ENCODE results near the gene IL17C. TPM values are rescaled to one million over a fixed set of nuclear protein-coding genes. Genes with fewer than 3 reads are reported as not detected.

IL17C gene
- total and polyA plus RNA-seq, 4 donors: 0.14 to 1.8 TPM; not detected in 2

DNA sequence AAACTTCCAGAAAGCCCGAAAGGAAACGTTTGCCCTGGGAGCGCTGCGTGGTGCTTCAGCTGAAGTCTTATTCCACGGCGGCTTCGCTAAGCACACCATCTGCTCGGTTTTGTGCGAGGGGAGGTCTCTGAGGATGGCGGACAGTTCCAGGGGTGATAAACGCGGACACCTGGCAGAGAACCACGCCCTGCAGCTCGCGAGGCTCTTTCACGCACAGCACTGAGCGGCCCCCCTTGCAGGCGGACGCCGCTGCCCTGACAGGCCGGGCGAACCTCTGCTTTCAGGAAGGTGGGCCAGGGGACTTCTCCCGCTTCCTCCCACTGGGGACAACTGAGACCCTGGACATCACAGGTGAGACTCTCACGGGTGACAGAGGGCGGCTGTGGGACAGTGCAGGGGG is 20.8 kb downstream of the IL17C start:
- WGBS, 2 donors: 95 to 96% methylated on average over 25 of the region's 25 CpGs
- no peak overlapping the region for H3K9ac ChIP-seq (ENCODE audit: insufficient read depth in 1 of 2, low read length in 2 of 2)
- H3K27me3 ChIP-seq (ENCODE audit: control insufficient read depth in 3 of 3, insufficient read depth in 3 of 3, low read length in 2 of 3): no peaks in the 10 kb centered on the region
- H3K27ac ChIP-seq (ENCODE audit: low read depth in 1 of 2, low read length in 1 of 2): no peak overlapping the region
- H3K9me3 ChIP-seq (ENCODE audit: control insufficient read depth in 4 of 4, insufficient read depth in 3 of 4, low read length in 3 of 4): no peaks in the 10 kb centered on the region
- peaks cover 0 to 42% (median 8%) of the 10 kb centered on the region in 4 donors for H3K36me3 ChIP-seq (ENCODE audit: control insufficient read depth in 4 of 4, insufficient read depth in 4 of 4, low read length in 4 of 4)
- peaks cover 0 to 12% (median 7%) of the 10 kb centered on the region in 5 donors for H3K4me1 ChIP-seq (ENCODE audit: control insufficient read depth in 5 of 5, insufficient read depth in 5 of 5, low read length in 5 of 5)
- DNase-seq (no peak), ATAC-seq (ENCODE audit: insufficient read depth, low FRiP score) (no peak)
- no peak overlapping the region for H3K4me3 ChIP-seq
- TF ChIP-seq, protein P1, sequence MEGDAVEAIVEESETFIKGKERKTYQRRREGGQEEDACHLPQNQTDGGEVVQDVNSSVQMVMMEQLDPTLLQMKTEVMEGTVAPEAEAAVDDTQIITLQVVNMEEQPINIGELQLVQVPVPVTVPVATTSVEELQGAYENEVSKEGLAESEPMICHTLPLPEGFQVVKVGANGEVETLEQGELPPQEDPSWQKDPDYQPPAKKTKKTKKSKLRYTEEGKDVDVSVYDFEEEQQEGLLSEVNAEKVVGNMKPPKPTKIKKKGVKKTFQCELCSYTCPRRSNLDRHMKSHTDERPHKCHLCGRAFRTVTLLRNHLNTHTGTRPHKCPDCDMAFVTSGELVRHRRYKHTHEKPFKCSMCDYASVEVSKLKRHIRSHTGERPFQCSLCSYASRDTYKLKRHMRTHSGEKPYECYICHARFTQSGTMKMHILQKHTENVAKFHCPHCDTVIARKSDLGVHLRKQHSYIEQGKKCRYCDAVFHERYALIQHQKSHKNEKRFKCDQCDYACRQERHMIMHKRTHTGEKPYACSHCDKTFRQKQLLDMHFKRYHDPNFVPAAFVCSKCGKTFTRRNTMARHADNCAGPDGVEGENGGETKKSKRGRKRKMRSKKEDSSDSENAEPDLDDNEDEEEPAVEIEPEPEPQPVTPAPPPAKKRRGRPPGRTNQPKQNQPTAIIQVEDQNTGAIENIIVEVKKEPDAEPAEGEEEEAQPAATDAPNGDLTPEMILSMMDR (IDR thresholded peaks at IDR 0.05; ENCODE audit: control extremely low read depth, extremely low read depth): no peak

DNA sequence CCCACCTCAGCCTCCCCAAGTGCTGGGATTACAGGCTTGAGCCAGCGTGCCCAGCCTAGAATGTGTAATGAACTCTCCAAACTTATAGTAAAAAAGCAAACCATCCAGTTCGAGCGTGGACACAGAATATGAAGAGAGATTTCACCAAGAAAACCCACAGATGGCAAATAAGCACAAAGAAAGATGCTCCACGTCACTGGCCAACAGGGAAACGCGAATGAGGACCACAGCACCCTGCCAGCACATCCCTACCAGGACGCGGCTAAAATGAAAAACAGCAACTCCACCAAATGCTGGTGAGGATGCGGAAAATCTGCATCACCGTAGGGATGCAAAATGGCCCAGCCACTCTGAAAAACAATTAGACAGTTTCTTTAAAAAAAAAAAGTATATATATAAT is 23.1 kb downstream of the IL17C start:
- DNase-seq (no peak), ATAC-seq (ENCODE audit: insufficient read depth, low FRiP score) (no peak)
- Histone ChIP-seq H3K4me1 (ENCODE audit: control insufficient read depth in 5 of 5, insufficient read depth in 5 of 5, low read length in 5 of 5) (peaks cover 2 to 13% (median 7%) of the 10 kb centered on the region in 5 donors), H3K36me3 (ENCODE audit: control insufficient read depth in 4 of 4, insufficient read depth in 4 of 4, low read length in 4 of 4) (peaks cover 0 to 20% (median 3%) of the 10 kb centered on the region in 4 donors), H3K9me3 (ENCODE audit: control insufficient read depth in 4 of 4, insufficient read depth in 3 of 4, low read length in 3 of 4) (no peaks in the 10 kb centered on the region), H3K9ac (ENCODE audit: insufficient read depth in 1 of 2, low read length in 2 of 2) (no peak overlapping the region), H3K27ac (ENCODE audit: low read depth in 1 of 2, low read length in 1 of 2) (no peak overlapping the region), H3K27me3 (ENCODE audit: control insufficient read depth in 3 of 3, insufficient read depth in 3 of 3, low read length in 2 of 3) (no peaks in the 10 kb centered on the region), H3K4me3 (no peak overlapping the region)
- TF ChIP-seq, protein P1 (IDR thresholded peaks at IDR 0.05; ENCODE audit: control extremely low read depth, extremely low read depth): no peak
- WGBS, 2 donors: 86 to 89% methylated on average over 10 of the region's 10 CpGs

DNA sequence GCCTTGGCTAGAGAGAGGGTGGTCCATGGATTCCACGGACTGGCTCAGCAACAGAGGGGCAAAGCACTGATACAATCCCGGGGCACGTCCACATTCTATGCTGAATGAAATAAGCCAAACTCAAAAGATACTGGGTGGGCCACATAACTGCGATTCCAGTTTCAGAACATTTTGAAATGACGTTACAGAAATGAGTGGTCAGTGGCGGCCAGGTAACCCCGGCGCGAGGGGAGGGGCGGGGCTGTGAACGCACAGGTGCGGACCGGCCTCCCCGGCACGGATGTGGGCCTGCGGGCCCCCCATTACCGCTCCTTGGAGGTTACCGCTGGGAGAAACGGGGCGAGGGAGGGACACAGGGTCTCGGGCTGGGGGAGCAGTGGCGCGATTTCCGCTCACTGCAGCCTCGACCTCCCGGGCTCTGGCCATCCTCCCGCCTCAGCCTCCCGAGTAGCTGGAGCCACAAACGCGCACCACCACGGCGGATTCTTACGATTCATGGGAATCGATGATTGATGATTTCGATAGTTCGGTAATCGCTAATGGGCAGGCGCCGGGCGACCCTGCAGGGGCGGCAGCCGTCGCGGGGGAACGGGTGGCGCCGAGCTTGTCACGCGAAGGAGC is 24.0 kb downstream of the IL17C start:
- TF ChIP-seq, protein P1 (IDR thresholded peaks at IDR 0.05; ENCODE audit: control extremely low read depth, extremely low read depth): no peak
- no peaks in the 10 kb centered on the region for H3K9me3 ChIP-seq (ENCODE audit: control insufficient read depth in 4 of 4, insufficient read depth in 3 of 4, low read length in 3 of 4)
- peak overlapping the region; percentile 68 to 71 for H3K9ac ChIP-seq (ENCODE audit: insufficient read depth in 1 of 2, low read length in 2 of 2)
- peak overlapping the region; percentile 71 for H3K4me3 ChIP-seq
- no peaks in the 10 kb centered on the region for H3K27me3 ChIP-seq (ENCODE audit: control insufficient read depth in 3 of 3, insufficient read depth in 3 of 3, low read length in 2 of 3)
- H3K36me3 ChIP-seq (ENCODE audit: control insufficient read depth in 4 of 4, insufficient read depth in 4 of 4, low read length in 4 of 4): peaks cover 0 to 12% (median 3%) of the 10 kb centered on the region in 4 donors
- no peak for ATAC-seq (ENCODE audit: insufficient read depth, low FRiP score)
- DNase-seq: peak in 2 of 3 donors; percentile 17 to 28
- WGBS, 2 donors: 1 to 4% methylated on average over 42 to 49 of the region's 49 CpGs
- H3K4me1 ChIP-seq (ENCODE audit: control insufficient read depth in 5 of 5, insufficient read depth in 5 of 5, low read length in 5 of 5): peaks cover 2 to 13% (median 7%) of the 10 kb centered on the region in 5 donors
- H3K27ac ChIP-seq (ENCODE audit: low read depth in 1 of 2, low read length in 1 of 2): peak overlapping the region; percentile 84 to 94

Data from lung (tissue), 12 donors.